ENCODE measurements around the gene ZNF318. TPM values are rescaled to one million over a fixed set of nuclear protein-coding genes. Genes with fewer than 3 reads are reported as not detected.

ZNF318 gene
- total and polyA plus RNA-seq, 2 donors (not counting 3 experiments of a cell fraction or from before 2014, with no cell fraction given), result 7.1 to 13.6 TPM

DNA sequence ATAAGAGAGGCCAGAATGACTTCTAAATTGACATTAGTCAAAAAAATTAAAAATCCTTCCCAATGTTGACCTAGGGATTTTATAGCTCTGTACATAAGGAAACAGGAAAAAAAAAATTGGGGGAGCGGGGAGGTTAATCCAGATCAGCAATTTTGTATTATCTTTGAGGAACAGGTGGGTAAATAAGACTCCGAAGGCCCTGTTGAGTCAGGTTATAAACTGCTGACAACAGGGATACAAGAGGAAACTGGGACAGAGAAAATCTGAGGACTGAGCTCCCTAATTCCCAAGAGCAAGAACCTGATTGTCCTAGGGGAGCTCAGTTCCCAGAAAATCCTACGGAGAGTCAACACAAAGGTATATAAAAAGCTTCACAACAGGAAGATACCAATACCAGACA lies 34.0 kb downstream of the ZNF318 start:
- Histone ChIP-seq H3K27me3 (ENCODE audit: control insufficient read depth in 2 of 2, insufficient read depth in 2 of 2, low read length in 2 of 2) (no peaks in the 10 kb centered on the region), H3K79me2 (ENCODE audit: control insufficient read depth, insufficient read depth, low read length) (no peaks in the 10 kb centered on the region), H3K4me3 (replicated peaks in 1 of 3; ENCODE audit: insufficient read depth in 1 of 3, low read depth in 1 of 3, low read length in 3 of 3) (no peak overlapping the region), H3K4me1 (ENCODE audit: control insufficient read depth, extremely low read depth, insufficient read depth, low read length) (no peaks in the 10 kb centered on the region), H3K27ac (ENCODE audit: insufficient read depth, low read depth, low read length) (no peak overlapping the region), H4K20me1 (replicated peaks; ENCODE audit: control insufficient read depth, extremely low read depth, insufficient read depth, low read length) (no peaks in the 10 kb centered on the region), H3K9me1 (replicated peaks; ENCODE audit: control insufficient read depth, extremely low read depth, insufficient read depth, low read length) (no peaks in the 10 kb centered on the region), H3K36me3 (ENCODE audit: control insufficient read depth in 2 of 2, extremely low read depth in 1 of 2, insufficient read depth in 2 of 2, low read length in 2 of 2) (peaks cover 0 to 15% of the 10 kb centered on the region in 2 experiments), H3K4me2 (ENCODE audit: insufficient read depth, low read length) (no peak overlapping the region), H2AFZ (ENCODE audit: low read depth, low read length) (no peak overlapping the region), H3K9me3 (replicated peaks; ENCODE audit: control insufficient read depth, insufficient read depth, low read length) (no peaks in the 10 kb centered on the region), H3K9ac (replicated peaks; ENCODE audit: extremely low read depth, insufficient read depth, low read length) (no peak overlapping the region)
- ChIA-PET POLR2A (no interaction called here), CTCF (interaction anchor here (0.6 to 5.0 kb wide), 4 partner anchors 8 to 106 kb away, joined by 4 to 49 read pairs (median 6); partner anchors contain the start of gene DNPH1)
- dilution Hi-C loops (cut with MboI; ENCODE audit: extremely low pct_ligation_motif_present, low sequenced_read_pairs), result no loop called here
- FAIRE-seq (no peak), DNase-seq (ENCODE audit: low read depth, low spot score) (no peak)
- BruUV-seq (replicated peaks), result no TSS peak
- intact Hi-C loops (cut with micrococcal nuclease), result no loop called here
- TF ChIP-seq EZH2 (IDR thresholded peaks at IDR 0.05; ENCODE audit: borderline replicate concordance, low read depth, low read length, severe bottlenecking) (no peak), FOS (IDR thresholded peaks at IDR 0.05; ENCODE audit: borderline replicate concordance, insufficient read depth, low read length) (no peak), POLR2A (IDR thresholded peaks at IDR 0.05; ENCODE audit: low read depth, low read length) (no peak), GATA2 (IDR thresholded peaks at IDR 0.05; ENCODE audit: insufficient read depth, insufficient read length, low read depth, low read length) (no peak), MYC (IDR thresholded peaks at IDR 0.05; ENCODE audit: low read depth, low read length) (no peak), JUN (IDR thresholded peaks at IDR 0.05; ENCODE audit: borderline replicate concordance, insufficient read depth, insufficient read length, low read depth) (no peak), POLR2AphosphoS5 (IDR thresholded peaks at IDR 0.05; ENCODE audit: insufficient read depth, low read depth, low read length) (no peak)
- TF ChIP-seq, protein P1, sequence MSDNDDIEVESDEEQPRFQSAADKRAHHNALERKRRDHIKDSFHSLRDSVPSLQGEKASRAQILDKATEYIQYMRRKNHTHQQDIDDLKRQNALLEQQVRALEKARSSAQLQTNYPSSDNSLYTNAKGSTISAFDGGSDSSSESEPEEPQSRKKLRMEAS (IDR thresholded peaks at IDR 0.05; ENCODE audit: insufficient read depth, insufficient read length), result no peak
- TF ChIP-seq, protein P2, sequence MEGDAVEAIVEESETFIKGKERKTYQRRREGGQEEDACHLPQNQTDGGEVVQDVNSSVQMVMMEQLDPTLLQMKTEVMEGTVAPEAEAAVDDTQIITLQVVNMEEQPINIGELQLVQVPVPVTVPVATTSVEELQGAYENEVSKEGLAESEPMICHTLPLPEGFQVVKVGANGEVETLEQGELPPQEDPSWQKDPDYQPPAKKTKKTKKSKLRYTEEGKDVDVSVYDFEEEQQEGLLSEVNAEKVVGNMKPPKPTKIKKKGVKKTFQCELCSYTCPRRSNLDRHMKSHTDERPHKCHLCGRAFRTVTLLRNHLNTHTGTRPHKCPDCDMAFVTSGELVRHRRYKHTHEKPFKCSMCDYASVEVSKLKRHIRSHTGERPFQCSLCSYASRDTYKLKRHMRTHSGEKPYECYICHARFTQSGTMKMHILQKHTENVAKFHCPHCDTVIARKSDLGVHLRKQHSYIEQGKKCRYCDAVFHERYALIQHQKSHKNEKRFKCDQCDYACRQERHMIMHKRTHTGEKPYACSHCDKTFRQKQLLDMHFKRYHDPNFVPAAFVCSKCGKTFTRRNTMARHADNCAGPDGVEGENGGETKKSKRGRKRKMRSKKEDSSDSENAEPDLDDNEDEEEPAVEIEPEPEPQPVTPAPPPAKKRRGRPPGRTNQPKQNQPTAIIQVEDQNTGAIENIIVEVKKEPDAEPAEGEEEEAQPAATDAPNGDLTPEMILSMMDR (IDR thresholded peaks at IDR 0.05; ENCODE audit: extremely low read depth in 1 of 2, insufficient read depth in 1 of 2, low read depth in 1 of 2, low read length in 2 of 2), result no peak
